SU-DHL-6 (cell line): ENCODE measurements around the gene IRF7.

ENCODE experiments used
- H2AFZ ChIP-seq: fragments of 200-600 bp; sonication (generic); 2 replicates; pipeline ENCODE4 v1.6.1; 2014; ENCODE audit warnings: low read depth, mild to moderate bottlenecking, moderate library complexity, mixed read lengths, antibody characterized with exemption, low read length; ENCODE audit not compliant: severe bottlenecking
- H3F3A ChIP-seq: fragments of 200-600 bp; shearing (Covaris generic); 2 replicates; pipeline ENCODE4 v1.6.0; 2016; ENCODE audit warnings: antibody characterized with exemption, mild to moderate bottlenecking; ENCODE audit not compliant: insufficient read depth
- H3K27ac ChIP-seq: fragments of 200-600 bp; sonication (generic); 2 replicates; pipeline ENCODE4 v1.5.1; 2016; ENCODE audit warnings: low read depth, mild to moderate bottlenecking, low read length, moderate library complexity, mixed read lengths
- H3K27me3 ChIP-seq: fragments of 200-600 bp; sonication (generic), shearing (Covaris generic); 2 replicates; pipeline ENCODE4 v1.6.0; 2014; ENCODE audit warnings: mild to moderate bottlenecking, low read length
- H3K36me3 ChIP-seq: fragments of 200-600 bp; sonication (generic); 2 replicates; pipeline ENCODE4 v1.6.1; 2014; ENCODE audit warnings: mild to moderate bottlenecking, low read length, mixed read lengths
- H3K4me2 ChIP-seq: fragments of 300-600, 200-600 bp; shearing (Covaris generic), sonication (generic); 2 replicates; pipeline ENCODE4 v1.6.0; 2014; ENCODE audit warnings: low read length, low read depth, mild to moderate bottlenecking; ENCODE audit not compliant: poor library complexity, severe bottlenecking
- H3K4me3 ChIP-seq: fragments of 200-600 bp; sonication (generic); 2 replicates; pipeline ENCODE4 v1.5.1; 2014; ENCODE audit warnings: antibody characterized with exemption, low read length, mild to moderate bottlenecking, mixed read lengths; ENCODE audit not compliant: insufficient read depth, poor library complexity, severe bottlenecking
- H3K79me2 ChIP-seq: fragments of 200-600 bp; sonication (generic); 2 replicates; pipeline ENCODE4 v1.6.1; 2014; ENCODE audit warnings: mild to moderate bottlenecking, low read length, moderate library complexity; ENCODE audit not compliant: insufficient read depth
- H3K9ac ChIP-seq: fragments of 200-600 bp; sonication (generic); 2 replicates; pipeline ENCODE4 v1.7.0; 2014; ENCODE audit warnings: mild to moderate bottlenecking, low read length
- H3K9me2 ChIP-seq: fragments of 200-600 bp; sonication (generic); replicated peaks from 2 replicates; pipeline ENCODE4 v1.6.1; 2014; ENCODE audit warnings: low read length; ENCODE audit not compliant: insufficient read depth
- H3K9me3 ChIP-seq: fragments of 200-600 bp; sonication (generic); 2 replicates; pipeline ENCODE4 v1.6.1; 2014; ENCODE audit warnings: low read length, mixed read lengths; ENCODE audit not compliant: insufficient read depth
- H4K20me1 ChIP-seq: fragments of 200-600 bp; sonication (generic); 2 replicates; pipeline ENCODE4 v1.6.1; 2014; ENCODE audit warnings: low read depth, mild to moderate bottlenecking, antibody characterized with exemption, low read length, moderate library complexity, mixed read lengths
- EZH2phosphoT487 ChIP-seq: fragments of 200-600 bp; sonication (generic), shearing (Covaris generic); conservative IDR thresholded peaks from 2 replicates; pipeline ENCODE4 v1.6.1; 2018; ENCODE audit warnings: mild to moderate bottlenecking, antibody characterized with exemption, low read length, moderate library complexity, mixed read lengths
- TF ChIP-seq, protein P1 (sequence below): fragments of 200-600 bp; sonication (generic); IDR thresholded peaks from one replicate; pipeline ENCODE4 v1.5.1; 2017; ENCODE audit warnings: antibody characterized with exemption, mild to moderate bottlenecking, low read length, moderate library complexity; ENCODE audit not compliant: insufficient read depth, poor library complexity, severe bottlenecking

IRF7 gene

GRCh38 chr11:614021-614622 lies 1.6 kb downstream of the IRF7 start:
- Histone ChIP-seq H3K4me3 (no peak overlapping the region), H2AFZ (no peak overlapping the region), H3F3A (peaks cover 10% of the 10 kb centered on the region), H3K9me3 (no peaks in the 10 kb centered on the region), H3K27ac (peak overlapping the region; percentile 14), H3K4me2 (no peak overlapping the region), H3K79me2 (no peaks in the 10 kb centered on the region), H4K20me1 (no peaks in the 10 kb centered on the region; the same call in 1 of the 2 replicates), H3K9me2 (no peaks in the 10 kb centered on the region), H3K36me3 (no peaks in the 10 kb centered on the region), H3K9ac (no peak overlapping the region), H3K27me3 (no peaks in the 10 kb centered on the region)
- TF ChIP-seq EZH2phosphoT487: no peak
- TF ChIP-seq, protein P1, sequence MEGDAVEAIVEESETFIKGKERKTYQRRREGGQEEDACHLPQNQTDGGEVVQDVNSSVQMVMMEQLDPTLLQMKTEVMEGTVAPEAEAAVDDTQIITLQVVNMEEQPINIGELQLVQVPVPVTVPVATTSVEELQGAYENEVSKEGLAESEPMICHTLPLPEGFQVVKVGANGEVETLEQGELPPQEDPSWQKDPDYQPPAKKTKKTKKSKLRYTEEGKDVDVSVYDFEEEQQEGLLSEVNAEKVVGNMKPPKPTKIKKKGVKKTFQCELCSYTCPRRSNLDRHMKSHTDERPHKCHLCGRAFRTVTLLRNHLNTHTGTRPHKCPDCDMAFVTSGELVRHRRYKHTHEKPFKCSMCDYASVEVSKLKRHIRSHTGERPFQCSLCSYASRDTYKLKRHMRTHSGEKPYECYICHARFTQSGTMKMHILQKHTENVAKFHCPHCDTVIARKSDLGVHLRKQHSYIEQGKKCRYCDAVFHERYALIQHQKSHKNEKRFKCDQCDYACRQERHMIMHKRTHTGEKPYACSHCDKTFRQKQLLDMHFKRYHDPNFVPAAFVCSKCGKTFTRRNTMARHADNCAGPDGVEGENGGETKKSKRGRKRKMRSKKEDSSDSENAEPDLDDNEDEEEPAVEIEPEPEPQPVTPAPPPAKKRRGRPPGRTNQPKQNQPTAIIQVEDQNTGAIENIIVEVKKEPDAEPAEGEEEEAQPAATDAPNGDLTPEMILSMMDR: no peak

- Histone ChIP-seq H2AFZ (no peak overlapping the region), H3K4me3 (no peak overlapping the region), H3K27ac (no peak overlapping the region), H3K9me2 (no peaks in the 10 kb centered on the region), H3K36me3 (no peaks in the 10 kb centered on the region), H3F3A (peaks cover 10% of the 10 kb centered on the region), H3K9ac (no peak overlapping the region), H3K9me3 (no peaks in the 10 kb centered on the region), H3K4me2 (no peak overlapping the region), H3K79me2 (no peaks in the 10 kb centered on the region), H3K27me3 (no peaks in the 10 kb centered on the region), H4K20me1 (no peaks in the 10 kb centered on the region; the same call in 1 of the 2 replicates)
- TF ChIP-seq, protein P1: no peak
- no peak for TF ChIP-seq EZH2phosphoT487
Observed at GRCh38 chr11:613369-613968, 2.3 kb downstream of the IRF7 start.

- no peak overlapping the region for H3K9ac ChIP-seq
- H3K9me3 ChIP-seq: no peaks in the 10 kb centered on the region
- H3K9me2 ChIP-seq: no peaks in the 10 kb centered on the region
- no peaks in the 10 kb centered on the region for H3K36me3 ChIP-seq
- H3K27ac ChIP-seq: no peak overlapping the region
- H3K4me2 ChIP-seq: no peak overlapping the region
- H3F3A ChIP-seq: peaks cover 10% of the 10 kb centered on the region
- no peaks in the 10 kb centered on the region for H3K27me3 ChIP-seq
- H3K79me2 ChIP-seq: no peaks in the 10 kb centered on the region
- no peak overlapping the region for H3K4me3 ChIP-seq
- no peak overlapping the region for H2AFZ ChIP-seq
- H4K20me1 ChIP-seq: no peaks in the 10 kb centered on the region; the same call in 1 of the 2 replicates
- no peak for TF ChIP-seq EZH2phosphoT487
- TF ChIP-seq, protein P1: no peak
Observed at GRCh38 chr11:612961-613300, 2.8 kb downstream of the IRF7 start.
